ENCODE measurements around the gene UGT1A10. TPM values are rescaled to one million over a fixed set of nuclear protein-coding genes. Genes with fewer than 3 reads are reported as not detected.

UGT1A10 gene
- polyA plus RNA-seq, 1 donor from 2014 or later, result not detected

DNA sequence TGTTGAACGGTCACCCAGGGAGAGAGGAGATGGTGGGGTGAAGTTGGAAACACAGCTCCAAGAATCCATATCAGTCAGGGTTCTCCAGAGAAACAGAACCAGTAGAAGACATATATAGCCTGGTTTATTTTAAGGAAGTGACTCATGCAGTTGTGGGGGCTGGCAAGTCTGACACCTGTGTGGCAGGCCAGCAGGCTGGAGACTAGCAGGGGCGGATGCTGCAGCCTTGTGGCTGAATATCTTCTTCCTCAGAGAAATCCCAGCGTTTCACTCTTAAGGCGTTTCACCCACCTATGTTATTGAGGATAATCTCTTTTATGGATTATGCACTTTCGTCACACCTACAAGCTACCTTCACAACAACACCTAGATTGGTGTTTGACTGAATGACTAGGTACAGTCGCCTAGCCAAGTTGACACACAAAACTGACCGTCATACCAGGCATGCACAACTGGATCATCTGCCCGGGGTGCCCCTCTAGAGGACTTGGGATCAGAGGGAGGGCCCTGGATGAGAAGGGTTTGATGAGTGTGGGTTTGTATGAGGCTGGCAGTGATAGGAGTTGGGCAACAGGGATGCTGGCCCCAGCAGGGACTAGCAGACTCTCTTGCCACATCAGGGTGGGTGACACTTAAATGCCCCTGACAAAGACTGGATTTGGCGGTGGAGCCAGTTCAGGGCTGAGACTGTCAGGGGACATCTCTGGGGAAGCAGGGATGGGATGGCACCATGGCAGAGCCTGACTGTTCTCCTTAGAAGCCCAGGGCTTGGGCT lies 165.3 kb downstream of the UGT1A10 start:
- H3K4me3 ChIP-seq (ENCODE audit: low read length), result no peak overlapping the region
- H3K9ac ChIP-seq (ENCODE audit: low read length), result no peak overlapping the region
- TF ChIP-seq EZH2 (IDR thresholded peaks at IDR 0.05; ENCODE audit: borderline replicate concordance, insufficient read depth, low read length, poor library complexity, severe bottlenecking), result no peak
- TF ChIP-seq CTCF (IDR thresholded peaks at IDR 0.05; ENCODE audit: poor library complexity, severe bottlenecking), result no peak
- TF ChIP-seq SMC3 (conservative IDR thresholded peaks at IDR 0.05; ENCODE audit: poor library complexity), result no peak
- TF ChIP-seq RAD21 (conservative IDR thresholded peaks at IDR 0.05), result no peak
- TF ChIP-seq MXI1 (conservative IDR thresholded peaks at IDR 0.05; ENCODE audit: poor library complexity, severe bottlenecking), result no peak
- TF ChIP-seq TAF1 (IDR thresholded peaks at IDR 0.05; ENCODE audit: low read depth), result no peak
- TF ChIP-seq REST (IDR thresholded peaks at IDR 0.05; ENCODE audit: borderline replicate concordance), result no peak
- no peak for TF ChIP-seq EP300 (conservative IDR thresholded peaks at IDR 0.05; ENCODE audit: poor library complexity, severe bottlenecking)
- no peak for TF ChIP-seq POLR2AphosphoS5 (IDR thresholded peaks at IDR 0.05)
- H3K36me3 ChIP-seq (ENCODE audit: insufficient read depth, low read length), result no peaks in the 10 kb centered on the region
- no peak overlapping the region for H2AFZ ChIP-seq (ENCODE audit: low read depth, low read length)
- H3F3A ChIP-seq (ENCODE audit: insufficient read depth, low read length, poor library complexity, severe bottlenecking), result no peaks in the 10 kb centered on the region
- no peak overlapping the region for H3K27ac ChIP-seq (ENCODE audit: low read length)
- no peaks in the 10 kb centered on the region for H3K79me2 ChIP-seq (replicated peaks; ENCODE audit: insufficient read depth, low read length)
- no peak overlapping the region for H3K4me2 ChIP-seq (ENCODE audit: low read length)
- H4K20me1 ChIP-seq (ENCODE audit: insufficient read depth), result no peaks in the 10 kb centered on the region
- no peaks in the 10 kb centered on the region for H3K9me3 ChIP-seq (ENCODE audit: low read length)
- no peaks in the 10 kb centered on the region for H3K9me2 ChIP-seq (ENCODE audit: insufficient read depth, low read length)
- H3K27me3 ChIP-seq (ENCODE audit: insufficient read depth, low read depth, low read length), result no peaks in the 10 kb centered on the region

DNA sequence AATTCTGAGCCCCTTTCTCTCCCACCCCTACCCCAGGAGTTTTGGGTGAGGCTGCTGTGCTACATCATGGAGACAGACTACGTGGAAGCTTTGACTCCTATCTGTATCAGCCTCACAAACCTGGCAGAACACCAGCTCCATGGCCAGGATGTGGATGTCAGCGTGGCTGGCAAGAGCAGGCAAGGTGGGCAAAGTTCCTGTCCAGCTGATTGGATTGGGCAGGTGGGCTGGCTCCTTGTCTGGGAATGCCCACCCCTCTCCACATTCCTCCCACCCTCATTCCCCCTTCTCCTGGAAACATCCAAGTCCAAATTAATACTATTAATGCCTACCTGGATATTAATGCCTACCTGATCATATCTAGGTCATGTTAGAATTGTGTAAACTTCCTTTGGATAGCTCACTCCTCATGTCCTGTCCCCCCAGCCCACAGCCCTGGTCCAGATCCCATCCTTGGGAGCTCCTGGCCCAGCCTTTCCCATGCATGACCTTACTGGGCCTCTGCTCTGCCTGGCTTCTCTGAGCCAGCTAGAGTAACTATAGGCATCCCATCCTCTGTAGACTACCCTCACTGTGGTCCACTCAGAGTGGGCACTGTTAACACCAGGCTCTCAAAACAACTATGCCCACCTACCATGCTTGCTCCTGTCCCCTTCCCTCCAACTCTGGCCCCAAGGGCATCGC lies 166.0 kb downstream of the UGT1A10 start:
- Histone ChIP-seq H3K79me2 (replicated peaks; ENCODE audit: insufficient read depth, low read length) (no peaks in the 10 kb centered on the region), H4K20me1 (ENCODE audit: insufficient read depth) (no peaks in the 10 kb centered on the region), H3K27ac (ENCODE audit: low read length) (no peak overlapping the region), H3K4me3 (ENCODE audit: low read length) (no peak overlapping the region), H3F3A (ENCODE audit: insufficient read depth, low read length, poor library complexity, severe bottlenecking) (no peaks in the 10 kb centered on the region), H2AFZ (ENCODE audit: low read depth, low read length) (no peak overlapping the region), H3K27me3 (ENCODE audit: insufficient read depth, low read depth, low read length) (no peaks in the 10 kb centered on the region), H3K4me2 (ENCODE audit: low read length) (no peak overlapping the region), H3K9me3 (ENCODE audit: low read length) (no peaks in the 10 kb centered on the region), H3K9me2 (ENCODE audit: insufficient read depth, low read length) (no peaks in the 10 kb centered on the region), H3K9ac (ENCODE audit: low read length) (no peak overlapping the region), H3K36me3 (ENCODE audit: insufficient read depth, low read length) (no peaks in the 10 kb centered on the region)
- TF ChIP-seq TAF1 (IDR thresholded peaks at IDR 0.05; ENCODE audit: low read depth), result no peak
- no peak for TF ChIP-seq EP300 (conservative IDR thresholded peaks at IDR 0.05; ENCODE audit: poor library complexity, severe bottlenecking)
- no peak for TF ChIP-seq REST (IDR thresholded peaks at IDR 0.05; ENCODE audit: borderline replicate concordance)
- no peak for TF ChIP-seq SMC3 (conservative IDR thresholded peaks at IDR 0.05; ENCODE audit: poor library complexity)
- no peak for TF ChIP-seq EZH2 (IDR thresholded peaks at IDR 0.05; ENCODE audit: borderline replicate concordance, insufficient read depth, low read length, poor library complexity, severe bottlenecking)
- TF ChIP-seq MXI1 (conservative IDR thresholded peaks at IDR 0.05; ENCODE audit: poor library complexity, severe bottlenecking), result no peak
- no peak for TF ChIP-seq CTCF (IDR thresholded peaks at IDR 0.05; ENCODE audit: poor library complexity, severe bottlenecking)
- no peak for TF ChIP-seq POLR2AphosphoS5 (IDR thresholded peaks at IDR 0.05)
- TF ChIP-seq RAD21 (conservative IDR thresholded peaks at IDR 0.05), result no peak

Measured in neural cell (in vitro differentiated cells).